Measurements from ENCODE around the gene ANKRD1.

ANKRD1 gene

DNA sequence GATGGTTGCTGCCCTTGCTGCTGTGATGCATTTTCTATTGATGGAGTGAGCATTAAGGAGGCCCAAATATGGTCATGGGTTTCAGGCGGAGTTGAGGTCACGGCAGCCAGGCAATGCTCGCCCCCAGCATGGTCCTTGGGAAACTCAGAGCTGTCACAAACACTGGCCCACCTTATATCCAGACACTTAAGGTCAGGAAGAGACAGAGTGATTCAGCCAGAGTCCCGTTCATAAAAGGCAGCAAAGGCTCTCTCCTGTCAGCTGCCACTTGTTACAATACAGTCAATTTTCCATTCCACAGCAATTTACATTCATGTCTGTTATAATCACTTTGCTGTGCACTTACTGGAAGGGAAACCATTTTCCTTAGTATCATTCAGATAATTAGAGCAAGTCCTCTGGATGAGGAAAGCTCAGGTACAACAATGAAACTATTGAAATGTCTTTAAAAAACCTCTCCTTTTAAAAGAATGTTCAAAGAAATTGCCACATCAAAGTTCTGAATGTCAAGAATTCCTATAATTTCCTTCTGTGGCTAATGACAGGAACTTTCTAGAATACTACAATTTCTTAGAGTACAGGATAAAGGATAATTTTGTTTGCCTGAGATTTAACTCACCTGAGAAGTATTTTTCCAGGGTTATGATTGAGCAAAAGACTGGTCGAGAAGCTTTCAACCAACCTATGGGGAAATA lies 14.8 kb upstream of the ANKRD1 start:
- no peak for DNase-seq (ENCODE audit: low spot score)

DNA sequence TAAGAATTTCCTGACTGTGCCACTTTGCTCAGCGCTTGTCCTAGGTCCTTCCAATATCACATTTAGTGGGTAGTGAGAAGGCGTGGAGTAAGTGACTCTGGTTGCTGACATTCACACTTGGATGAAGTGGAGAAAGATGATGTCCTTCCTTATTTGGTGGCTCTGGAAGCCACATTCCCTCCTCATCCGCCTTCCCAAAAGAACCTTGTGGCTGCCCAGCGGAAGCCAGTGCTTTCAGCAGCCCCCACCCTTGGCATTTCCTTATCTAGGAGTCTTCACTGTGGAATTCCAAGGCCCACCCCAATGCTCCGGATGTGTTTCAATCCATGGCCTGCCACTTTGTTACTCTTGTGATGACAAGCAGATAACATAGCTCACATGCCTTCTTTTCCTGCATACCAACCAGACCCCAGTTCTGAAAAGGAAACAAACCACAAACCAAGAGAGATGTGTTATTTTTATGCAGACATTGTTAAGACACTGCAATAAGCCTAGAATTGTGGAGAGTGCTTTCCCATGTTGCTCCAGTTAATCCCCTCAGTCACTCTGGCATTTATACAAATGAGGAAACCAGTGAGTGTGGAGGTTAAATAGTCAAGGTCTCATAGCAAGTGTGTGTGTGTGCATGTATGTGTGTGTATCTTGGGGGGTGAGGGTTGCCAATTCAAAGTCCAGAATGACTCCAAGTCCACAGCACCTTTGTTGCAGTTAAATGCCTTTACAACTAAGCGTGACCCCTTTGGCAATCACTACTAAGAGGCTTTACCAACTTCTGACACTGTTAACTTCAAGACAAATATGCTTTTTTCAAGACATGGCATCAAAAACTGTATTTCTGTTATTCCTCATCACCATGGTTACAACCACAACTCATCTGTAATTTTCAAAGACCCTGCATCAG lies 10.3 kb upstream of the ANKRD1 start:
- DNase-seq (ENCODE audit: low spot score), result no peak

DNA sequence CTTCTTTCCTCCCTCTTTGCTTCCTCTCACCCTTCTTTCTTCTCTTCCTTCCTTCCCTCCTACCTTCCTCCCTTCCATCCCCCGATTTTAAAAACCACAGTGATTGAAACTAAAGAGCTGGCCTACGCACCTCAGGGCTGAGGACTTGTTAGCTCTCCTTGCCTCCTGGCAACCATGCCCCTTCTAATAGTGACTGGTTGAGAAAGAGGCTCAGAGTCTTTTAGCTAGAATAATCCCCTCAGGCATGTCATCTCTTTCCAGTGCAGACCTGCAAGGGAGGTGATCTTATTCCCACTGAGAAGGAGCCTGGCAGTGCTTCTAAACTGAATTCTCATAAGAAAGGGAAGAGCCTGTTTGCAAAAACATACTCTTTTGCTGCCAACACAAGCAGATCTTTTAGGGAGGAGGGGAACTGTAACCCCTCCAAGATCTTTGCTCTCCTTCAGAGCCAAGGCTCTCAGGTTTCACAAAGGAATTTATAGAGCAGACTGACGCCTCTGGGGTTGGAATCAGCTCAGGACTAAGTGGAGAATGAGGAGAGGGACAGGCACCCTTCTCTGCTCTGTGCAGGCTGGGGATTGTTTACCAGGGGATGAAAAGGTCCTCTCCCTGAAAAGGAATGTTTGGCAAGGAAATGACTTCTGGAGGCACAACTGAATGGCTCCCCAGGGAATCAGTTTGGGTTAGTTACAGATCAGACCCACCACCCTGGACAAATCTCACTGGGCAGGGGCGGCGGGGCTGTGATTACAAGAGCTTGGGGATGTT lies 9.4 kb upstream of the ANKRD1 start:
- no peak for DNase-seq (ENCODE audit: low spot score)

DNA sequence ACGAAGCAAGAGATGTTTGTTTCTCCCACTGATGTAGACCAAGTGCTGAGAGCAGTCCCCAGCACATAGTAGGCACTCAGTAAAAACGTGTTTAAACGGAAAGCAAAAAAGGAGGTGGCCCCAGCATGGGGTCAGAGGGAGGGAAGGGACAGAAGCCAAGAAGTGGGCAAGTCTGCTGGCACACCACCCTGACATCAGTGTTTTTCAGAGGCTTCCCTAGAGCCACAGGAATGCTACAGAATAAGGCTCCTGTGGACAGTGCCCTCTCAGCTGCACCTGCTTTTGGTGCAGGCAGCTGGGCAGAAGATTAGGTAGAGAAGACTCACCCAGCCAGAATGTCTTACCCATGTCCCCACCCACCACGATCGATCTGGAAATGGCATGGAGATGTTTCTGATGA lies 8.3 kb upstream of the ANKRD1 start:
- DNase-seq (ENCODE audit: low spot score), result no peak

DNA sequence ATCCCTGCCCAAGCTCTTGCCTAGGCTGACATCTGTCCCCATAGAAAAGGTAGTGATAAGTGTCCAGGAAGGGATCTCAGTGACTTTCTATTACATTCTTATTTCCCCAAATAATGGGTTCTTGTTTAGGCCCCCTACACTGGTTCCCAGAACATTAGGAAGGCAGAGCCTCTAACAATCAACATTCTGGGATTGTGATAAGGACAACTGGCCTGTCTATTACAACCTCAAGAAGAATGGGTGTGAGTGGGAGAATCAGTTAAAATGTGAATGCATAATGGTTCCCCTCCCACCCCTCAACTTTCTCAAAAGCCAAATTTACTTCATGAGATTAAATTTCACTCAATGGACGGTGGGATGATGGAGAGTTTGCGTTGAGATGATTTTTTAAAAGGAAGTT lies 6.4 kb upstream of the ANKRD1 start:
- no peak for DNase-seq (ENCODE audit: low spot score)

DNA sequence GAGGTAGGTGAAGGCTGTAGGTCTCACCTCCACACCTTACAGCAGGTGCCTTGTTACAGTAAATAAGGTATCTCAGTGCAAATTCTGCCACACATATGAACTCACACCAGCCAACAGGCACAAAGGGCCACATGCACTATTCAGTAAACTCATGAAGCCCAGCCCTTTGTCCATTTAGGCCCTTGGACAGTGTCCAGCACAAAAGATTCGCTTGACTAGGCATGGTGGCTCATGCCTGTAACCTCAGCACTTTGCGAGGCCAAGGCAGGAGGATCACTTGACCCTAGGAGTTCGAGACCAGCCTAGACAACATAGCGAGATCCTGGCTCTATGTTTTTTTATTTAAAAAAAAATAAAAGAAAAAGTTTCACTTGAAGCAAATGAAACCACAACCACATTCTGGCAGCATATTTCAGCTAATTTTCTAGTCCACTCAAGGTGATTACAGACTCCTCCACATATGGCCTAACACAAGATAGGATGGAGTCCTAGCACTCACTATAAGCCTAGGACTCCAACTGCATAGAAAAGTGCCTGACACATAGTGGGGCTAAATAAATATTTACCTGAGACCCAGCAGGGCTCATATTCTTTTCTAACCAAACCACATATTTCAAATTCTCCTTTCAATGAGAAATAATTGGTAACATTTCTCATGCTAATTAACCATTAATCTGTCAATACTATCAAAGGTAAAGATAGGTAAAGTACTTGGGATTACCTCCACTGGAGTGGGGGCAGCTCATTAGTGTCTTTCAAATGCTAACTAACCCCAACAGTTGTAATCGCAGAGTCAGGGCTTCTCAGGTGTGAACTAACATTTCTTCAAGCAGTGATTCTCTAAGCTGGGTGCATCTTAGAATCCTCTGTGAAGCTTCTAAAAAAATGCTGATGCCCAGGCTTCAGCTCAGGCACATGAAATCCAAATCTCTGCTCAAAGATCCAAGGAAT lies 4.5 kb upstream of the ANKRD1 start:
- no peak for DNase-seq (ENCODE audit: low spot score)

DNA sequence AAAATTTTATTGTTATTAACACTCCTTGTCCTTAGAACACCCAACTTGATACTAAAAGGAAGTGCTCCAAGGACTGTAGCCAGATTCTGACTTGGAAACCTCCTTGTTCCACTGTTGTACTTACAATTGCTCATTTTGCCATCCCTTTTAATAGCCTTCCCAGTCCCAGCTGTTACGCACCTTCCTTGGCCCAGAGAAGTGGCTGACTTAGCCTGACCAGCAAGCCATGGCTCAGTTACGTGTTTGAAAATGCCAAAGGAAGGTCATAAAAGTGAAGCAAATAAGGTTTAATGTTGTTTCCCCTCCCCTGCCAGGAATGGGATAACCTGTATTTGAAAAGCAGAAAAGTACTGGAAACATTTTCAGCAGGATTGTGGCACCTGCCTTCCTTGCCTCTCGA lies 3.7 kb upstream of the ANKRD1 start:
- DNase-seq (ENCODE audit: low spot score), result no peak

DNA sequence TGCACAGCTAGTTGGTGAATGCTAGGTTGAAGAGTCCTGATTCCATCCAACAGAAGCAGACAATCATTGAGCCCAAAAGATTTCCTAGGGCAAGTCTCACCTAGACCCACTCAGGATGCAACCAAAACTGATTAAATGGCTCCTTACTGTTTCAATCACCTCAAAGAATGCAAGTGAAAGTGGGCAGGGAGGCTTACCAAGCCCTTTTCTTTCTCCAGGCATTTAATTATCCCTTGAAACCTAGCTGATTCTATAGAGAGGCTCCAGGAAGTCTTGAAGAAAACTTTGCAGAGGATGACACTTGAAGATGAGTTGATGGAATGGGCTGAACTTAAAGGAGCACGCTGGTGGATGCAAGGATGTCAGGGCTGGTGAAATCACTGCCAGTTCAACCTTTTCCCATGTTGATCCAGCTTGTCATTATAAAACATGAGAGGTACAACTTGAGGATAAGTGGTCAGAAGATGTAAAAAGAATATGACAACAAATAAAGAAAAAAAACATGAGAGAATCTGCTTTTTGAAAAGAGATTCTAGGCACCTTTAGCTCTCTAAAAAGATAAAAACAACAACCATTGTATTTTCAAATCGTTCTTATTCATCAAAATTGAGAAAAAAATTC lies 2.3 kb upstream of the ANKRD1 start:
- no peak for DNase-seq (ENCODE audit: low spot score)

DNA sequence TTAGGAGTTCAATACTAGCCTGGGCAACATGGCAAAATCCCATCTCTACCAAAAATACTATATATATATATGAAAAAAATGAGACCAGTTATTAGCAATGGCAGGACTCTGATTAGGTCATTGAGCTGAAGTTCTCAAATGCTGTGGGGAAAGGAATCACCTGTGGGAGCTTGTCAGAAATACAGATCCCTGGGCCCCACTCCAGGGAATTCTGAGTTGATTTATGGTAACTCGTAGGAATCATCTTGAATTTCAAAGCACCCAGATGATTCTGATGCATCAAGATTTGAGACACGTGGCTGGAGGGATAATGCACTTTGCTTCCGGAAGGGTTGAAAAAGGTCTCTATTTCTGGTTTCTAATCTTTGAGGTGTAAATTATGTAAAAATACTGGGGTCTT lies 1.0 kb upstream of the ANKRD1 start:
- no peak for DNase-seq (ENCODE audit: low spot score)

DNA sequence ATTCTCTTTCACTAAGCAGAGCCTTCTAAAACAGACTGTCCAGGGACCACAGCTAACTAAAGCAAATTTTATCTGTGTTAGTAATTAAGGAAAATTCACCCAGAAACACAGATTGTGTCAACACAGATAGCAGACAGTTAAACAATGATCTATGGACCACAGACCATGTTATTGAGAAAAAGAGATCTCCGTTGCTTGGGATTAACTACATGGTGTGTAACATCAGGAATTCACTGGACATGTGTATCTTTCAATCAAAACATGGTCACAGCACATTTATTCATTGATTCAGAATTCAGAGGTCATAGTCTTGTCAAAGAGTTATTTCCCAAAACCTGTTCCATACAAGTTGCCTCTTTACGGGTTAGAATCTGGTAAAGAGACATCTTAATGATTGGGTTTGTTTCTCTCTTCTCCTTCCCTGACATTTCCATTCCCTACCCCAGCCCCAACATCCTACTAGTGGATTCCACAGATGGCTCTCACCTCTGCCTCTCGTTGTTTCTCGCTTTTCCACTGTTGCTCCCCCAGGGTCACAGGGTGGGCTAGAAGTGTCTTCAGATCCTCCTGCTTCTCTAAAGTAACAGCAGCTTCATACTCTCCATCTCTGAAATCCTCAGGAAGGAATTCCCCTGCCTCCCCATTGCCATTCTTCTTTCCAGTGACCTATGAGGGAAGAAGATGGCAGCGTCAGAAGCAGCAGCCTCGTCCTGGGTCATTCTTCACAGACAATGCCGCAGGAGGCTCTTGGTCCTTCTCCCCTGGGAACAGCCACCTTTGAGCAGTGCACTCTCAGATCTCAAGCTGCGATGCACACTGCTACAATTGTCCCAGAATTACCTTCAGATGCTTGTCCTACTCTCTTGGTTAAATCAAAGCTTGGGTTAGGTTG lies 958 bp downstream of the ANKRD1 start:
- DNase-seq (ENCODE audit: low spot score), result no peak

DNA sequence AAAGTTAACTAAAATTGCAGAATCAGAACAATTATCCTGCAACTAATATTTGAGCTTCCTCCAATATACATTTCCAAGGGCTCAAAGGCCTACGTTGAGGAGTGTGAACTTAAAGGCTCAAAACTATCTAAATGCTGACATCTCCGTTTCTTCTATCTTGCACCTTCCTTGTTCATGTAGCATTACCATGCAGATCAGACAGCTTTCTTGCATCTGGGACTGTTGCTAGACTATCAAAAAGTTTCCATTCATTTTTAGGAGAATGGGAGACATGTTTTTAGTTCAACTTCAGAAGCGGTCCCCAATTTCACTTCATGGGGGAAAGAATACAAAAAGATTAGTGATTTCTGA lies 2.9 kb downstream of the ANKRD1 start:
- no peak for DNase-seq (ENCODE audit: low spot score)

DNA sequence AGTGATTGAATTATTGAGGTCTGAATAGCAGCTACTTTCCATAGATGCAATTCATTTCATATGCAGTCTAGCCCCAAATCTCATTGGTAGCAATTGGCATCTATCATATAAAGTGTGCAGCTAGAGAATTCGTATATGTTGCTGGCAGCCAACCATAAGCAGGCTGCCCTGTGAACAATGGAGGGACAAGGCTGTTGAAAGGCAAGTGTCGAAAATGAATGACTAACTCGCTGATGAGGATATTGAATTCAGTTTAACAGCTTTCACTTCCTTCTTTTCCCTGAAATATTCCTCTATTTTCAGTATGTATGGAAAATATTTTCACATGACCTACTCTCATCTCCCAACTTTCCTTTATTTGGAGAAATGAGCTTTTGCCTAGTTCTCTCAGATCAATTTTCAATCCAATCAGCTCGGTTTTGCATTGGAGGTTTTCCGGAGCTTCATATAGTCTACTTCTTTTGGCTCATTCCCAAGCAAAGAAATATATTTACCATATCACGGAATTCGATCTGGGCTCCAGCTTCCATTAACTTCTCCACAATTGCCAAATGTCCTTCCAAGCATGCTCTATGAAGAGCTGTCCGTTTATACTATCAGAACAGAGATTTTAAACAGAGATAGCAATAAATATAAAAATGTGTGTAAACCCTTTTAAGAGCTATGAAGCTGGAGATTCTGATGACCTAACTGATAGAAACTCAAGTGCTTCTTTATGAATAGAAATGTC lies 3.5 kb downstream of the ANKRD1 start:
- no peak for DNase-seq (ENCODE audit: low spot score)

DNA sequence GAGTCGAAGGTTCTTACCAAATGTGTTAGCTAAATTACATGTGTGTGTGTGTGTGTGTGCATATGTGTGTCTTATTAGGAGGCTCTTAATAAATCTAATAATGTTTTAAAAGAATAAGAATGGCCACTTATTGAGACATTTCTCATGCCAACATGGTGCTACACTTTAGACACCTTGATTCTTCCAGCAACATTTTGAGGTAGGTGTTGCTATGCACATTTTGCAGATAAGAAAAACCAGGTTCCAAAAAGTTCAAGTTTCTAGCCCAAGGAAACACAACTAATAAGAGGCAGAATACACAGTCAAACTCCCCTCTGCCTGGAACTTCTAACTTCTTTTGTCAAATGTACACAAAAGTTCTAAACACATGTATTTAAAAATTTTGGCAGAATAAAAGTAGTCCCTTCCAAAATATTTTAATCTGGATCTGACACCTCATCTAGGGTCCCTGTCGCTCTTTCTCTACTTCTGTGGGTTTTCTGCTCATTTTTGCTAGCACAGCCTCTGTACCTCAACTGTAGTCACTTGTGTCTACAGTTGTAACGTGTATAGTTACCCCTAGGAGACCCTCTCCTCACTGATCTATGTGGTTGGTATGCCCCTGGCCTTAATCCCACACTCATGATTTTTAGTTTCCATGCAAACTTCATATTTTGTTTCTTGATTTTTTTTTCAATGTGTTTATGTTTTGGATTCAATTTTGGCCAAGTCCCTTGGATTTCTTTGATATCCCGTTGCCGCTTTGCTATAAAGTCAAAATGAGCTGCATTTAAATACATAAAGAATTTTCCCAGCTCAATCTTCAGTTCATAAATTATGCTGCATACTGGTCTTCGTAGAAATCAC lies 4.3 kb downstream of the ANKRD1 start:
- DNase-seq (ENCODE audit: low spot score), result no peak

DNA sequence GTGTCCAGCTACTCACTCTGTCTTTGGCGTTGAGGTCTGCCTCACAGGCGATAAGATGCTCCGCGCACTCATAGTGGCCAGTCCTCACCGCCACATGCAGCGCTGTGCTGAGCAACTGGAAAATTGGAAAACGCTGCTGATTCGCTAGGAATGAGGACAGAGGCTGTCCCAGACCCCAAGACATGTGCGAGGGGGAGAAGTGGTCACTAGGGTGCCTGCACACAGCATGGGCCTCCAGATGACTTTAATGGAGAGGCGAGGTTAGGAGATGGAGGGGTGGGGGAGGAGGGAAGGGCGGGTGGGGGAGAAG lies 5.2 kb downstream of the ANKRD1 start:
- DNase-seq (ENCODE audit: low spot score), result no peak

DNA sequence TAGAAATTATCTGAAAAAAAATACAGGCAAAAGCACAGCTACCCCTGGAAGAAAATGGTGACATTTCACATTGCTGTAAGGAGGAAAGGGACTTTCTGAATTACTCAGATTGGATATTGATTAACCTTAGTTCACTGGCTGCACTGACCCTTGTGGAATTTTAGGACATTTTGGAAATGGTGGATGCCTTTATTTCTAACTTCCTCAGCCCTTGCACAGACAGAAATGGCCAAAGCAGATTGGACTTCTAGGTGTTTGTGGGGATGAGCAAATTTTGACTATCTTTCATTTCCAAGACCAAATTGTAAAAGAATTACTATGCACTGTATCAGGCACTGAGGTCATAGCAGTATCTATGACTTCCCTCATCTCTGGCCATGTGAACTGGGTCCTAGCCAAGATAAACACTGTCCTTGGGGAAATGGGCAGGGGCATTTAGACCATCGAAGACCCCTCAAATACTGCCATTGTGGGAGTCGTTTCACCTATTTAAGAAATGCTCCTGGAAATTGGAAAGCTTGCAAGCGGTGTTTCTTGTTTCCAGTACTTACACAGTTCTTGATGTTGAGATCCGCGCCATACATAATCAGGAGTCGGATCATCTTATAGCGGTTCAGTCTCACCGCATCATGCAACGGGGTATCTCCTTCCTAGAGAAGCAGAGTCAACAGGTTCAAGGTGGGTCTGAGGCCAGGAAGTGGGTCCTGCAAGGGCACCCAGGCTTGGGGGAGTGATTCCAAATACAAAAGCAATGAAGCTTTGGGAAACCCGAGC lies 5.7 kb downstream of the ANKRD1 start:
- no peak for DNase-seq (ENCODE audit: low spot score)

DNA sequence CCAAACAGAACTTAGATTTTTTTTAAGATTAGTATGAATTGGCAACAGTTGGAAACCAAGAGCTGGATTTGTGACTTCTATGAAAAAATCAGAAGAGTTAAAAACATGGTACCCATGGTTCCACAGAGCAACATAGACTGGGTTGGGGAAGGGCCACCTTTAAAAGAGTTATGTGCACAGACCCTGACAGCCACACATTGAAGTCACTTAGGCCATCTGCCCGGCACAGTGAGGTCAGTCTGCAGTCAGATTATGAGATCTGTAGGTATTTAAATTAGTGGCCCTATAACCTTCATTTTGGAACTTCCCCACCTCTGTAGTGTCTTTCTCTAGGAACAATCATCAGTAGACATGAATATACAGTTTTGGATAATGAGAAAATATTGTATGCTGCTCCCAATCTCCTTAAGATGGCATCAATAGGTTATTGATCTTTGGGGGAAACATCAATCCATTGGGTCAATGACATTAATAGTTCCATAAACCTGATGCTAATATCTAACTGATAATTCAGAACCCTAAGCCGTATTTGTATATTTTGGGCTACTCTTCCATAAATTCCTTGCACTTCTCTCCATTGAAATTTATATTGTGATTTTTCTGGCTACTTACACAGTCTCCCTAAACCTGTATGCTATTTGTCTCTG lies 7.0 kb downstream of the ANKRD1 start:
- DNase-seq (ENCODE audit: low spot score), result no peak

DNA sequence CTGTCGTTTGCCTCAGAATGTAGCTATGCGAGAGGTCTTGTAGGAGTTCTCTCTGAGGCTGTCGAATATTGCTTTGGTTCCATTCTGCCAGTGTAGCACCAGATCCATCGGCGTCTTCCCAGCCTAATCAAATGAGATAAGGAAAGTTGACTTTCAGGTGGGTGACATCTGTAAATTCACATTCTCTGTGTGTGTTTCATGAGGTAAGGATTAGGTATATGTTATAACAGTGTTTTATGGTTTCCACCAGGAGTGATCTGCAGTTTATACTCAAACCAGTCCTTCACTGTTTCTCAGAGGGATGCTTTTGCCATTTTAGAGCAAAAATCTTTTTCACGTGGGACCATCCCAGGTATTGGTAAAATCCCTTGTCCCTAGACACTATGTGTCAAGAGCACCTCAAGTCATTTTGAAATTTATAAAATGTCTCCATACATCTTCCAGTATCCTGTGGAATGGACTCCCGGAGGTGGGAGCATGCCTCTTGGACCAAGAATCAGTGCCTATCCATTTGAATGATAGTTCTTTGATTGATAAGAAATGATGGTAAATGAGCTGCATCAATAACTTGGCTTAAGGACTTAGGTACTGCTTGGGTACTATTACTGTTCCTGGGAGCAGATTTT lies 7.9 kb downstream of the ANKRD1 start:
- DNase-seq (ENCODE audit: low spot score), result no peak

Measured in CD4-positive, alpha-beta T cell treated with Interleukin-15 for 4 hours (primary cell).